OCI-LY1 (cell line): ENCODE measurements around the gene SLC4A11.

Experiments
- H2AFZ ChIP-seq: fragments of 200-600 bp; sonication (generic), shearing (Covaris generic); 2 replicates; pipeline ENCODE4 v1.6.0; 2014; ENCODE audit warnings: antibody characterized with exemption, mild to moderate bottlenecking, low read length
- H3F3A ChIP-seq: fragments of 200-600 bp; sonication (generic), shearing (Covaris generic); 2 replicates; pipeline ENCODE4 v1.6.0; 2014; ENCODE audit warnings: mild to moderate bottlenecking, antibody characterized with exemption, low read length, moderate library complexity; ENCODE audit not compliant: insufficient read depth
- H3K27ac ChIP-seq: fragments of 200-600 bp; sonication (generic); 2 replicates; pipeline ENCODE4 v1.5.1; 2014; ENCODE audit warnings: low read length, mixed run types, mild to moderate bottlenecking, low read depth; ENCODE audit not compliant: poor library complexity, severe bottlenecking
- H3K27me3 ChIP-seq: fragments of 200-600 bp; sonication (generic); 2 replicates; pipeline ENCODE4 v1.6.0; 2014; ENCODE audit warnings: antibody characterized with exemption, mild to moderate bottlenecking, low read length, moderate library complexity; ENCODE audit not compliant: insufficient read depth
- H3K36me3 ChIP-seq: fragments of 200-600 bp; sonication (generic); 2 replicates; pipeline ENCODE4 v1.6.1; 2014; ENCODE audit warnings: mild to moderate bottlenecking, antibody characterized with exemption, low read length, moderate library complexity, mixed read lengths; ENCODE audit not compliant: insufficient read depth
- H3K4me1 ChIP-seq: fragments of 200-600 bp; sonication (generic); 2 replicates; pipeline ENCODE4 v1.5.1; 2014; ENCODE audit warnings: mild to moderate bottlenecking, low read length, moderate library complexity; ENCODE audit not compliant: insufficient read depth, severe bottlenecking
- H3K4me2 ChIP-seq: fragments of 200-600 bp; sonication (generic), shearing (Covaris generic); 2 replicates; pipeline ENCODE4 v1.6.1; 2014; ENCODE audit warnings: low read length
- H3K4me3 ChIP-seq: fragments of 200-600 bp; sonication (generic); 2 replicates; pipeline ENCODE4 v1.5.1; 2014; ENCODE audit warnings: low read length, low read depth, mild to moderate bottlenecking, mixed read lengths; ENCODE audit not compliant: poor library complexity, severe bottlenecking
- H3K79me2 ChIP-seq: fragments of 200-600 bp; shearing (Covaris generic); 2 replicates; pipeline ENCODE4 v1.6.1; 2016; ENCODE audit warnings: mixed run types, low read length, mixed read lengths; ENCODE audit not compliant: insufficient read depth
- H3K9ac ChIP-seq: fragments of 200-600 bp; sonication (generic), shearing (Covaris generic); 2 replicates; pipeline ENCODE4 v1.6.1; 2014; ENCODE audit warnings: mild to moderate bottlenecking, low read length, mixed read lengths
- H3K9me2 ChIP-seq: fragments of 200-600 bp; sonication (generic), shearing (Covaris generic); 2 replicates; pipeline ENCODE4 v1.6.1; 2014; ENCODE audit warnings: low read depth, mild to moderate bottlenecking, low read length, mixed read lengths
- H3K9me3 ChIP-seq: fragments of 200-600 bp; shearing (Covaris generic); 2 replicates; pipeline ENCODE4 v1.6.1; 2014; ENCODE audit warnings: low read length, mixed read lengths
- H4K20me1 ChIP-seq: fragments of 200-600 bp; sonication (generic), shearing (Covaris generic); 2 replicates; pipeline ENCODE4 v1.6.0; 2016; ENCODE audit warnings: mild to moderate bottlenecking, low read length; ENCODE audit not compliant: insufficient read depth
- EZH2 ChIP-seq: fragments of 200-600 bp; sonication (generic), shearing (Covaris generic); IDR thresholded peaks from 2 replicates; pipeline ENCODE4 v1.8.0; 2017; ENCODE audit warnings: borderline replicate concordance, mixed run types, mild to moderate bottlenecking, antibody characterized with exemption, low read length, moderate library complexity, mixed read lengths
- TF ChIP-seq, protein P1 (sequence below): fragments of 200-600 bp; sonication (generic), shearing (Covaris generic); IDR thresholded peaks from 2 replicates; pipeline ENCODE4 v1.5.1; 2017; ENCODE audit warnings: mild to moderate bottlenecking, antibody characterized with exemption, low read length, moderate library complexity, mixed read lengths

SLC4A11 gene

GRCh38 chr20:3226864-3227263 is 12.1 kb downstream of the SLC4A11 start:
- Histone ChIP-seq H2AFZ (no peak overlapping the region), H3K4me1 (peaks cover 15% of the 10 kb centered on the region), H3K9ac (no peak overlapping the region), H3K79me2 (no peaks in the 10 kb centered on the region), H3K27me3 (no peaks in the 10 kb centered on the region), H3K4me2 (no peak overlapping the region), H3K4me3 (no peak overlapping the region), H3K36me3 (peaks cover 31% of the 10 kb centered on the region), H3K27ac (no peak overlapping the region), H3F3A (no peaks in the 10 kb centered on the region), H3K9me3 (no peaks in the 10 kb centered on the region), H3K9me2 (no peaks in the 10 kb centered on the region), H4K20me1 (no peaks in the 10 kb centered on the region)
- TF ChIP-seq, protein P1, sequence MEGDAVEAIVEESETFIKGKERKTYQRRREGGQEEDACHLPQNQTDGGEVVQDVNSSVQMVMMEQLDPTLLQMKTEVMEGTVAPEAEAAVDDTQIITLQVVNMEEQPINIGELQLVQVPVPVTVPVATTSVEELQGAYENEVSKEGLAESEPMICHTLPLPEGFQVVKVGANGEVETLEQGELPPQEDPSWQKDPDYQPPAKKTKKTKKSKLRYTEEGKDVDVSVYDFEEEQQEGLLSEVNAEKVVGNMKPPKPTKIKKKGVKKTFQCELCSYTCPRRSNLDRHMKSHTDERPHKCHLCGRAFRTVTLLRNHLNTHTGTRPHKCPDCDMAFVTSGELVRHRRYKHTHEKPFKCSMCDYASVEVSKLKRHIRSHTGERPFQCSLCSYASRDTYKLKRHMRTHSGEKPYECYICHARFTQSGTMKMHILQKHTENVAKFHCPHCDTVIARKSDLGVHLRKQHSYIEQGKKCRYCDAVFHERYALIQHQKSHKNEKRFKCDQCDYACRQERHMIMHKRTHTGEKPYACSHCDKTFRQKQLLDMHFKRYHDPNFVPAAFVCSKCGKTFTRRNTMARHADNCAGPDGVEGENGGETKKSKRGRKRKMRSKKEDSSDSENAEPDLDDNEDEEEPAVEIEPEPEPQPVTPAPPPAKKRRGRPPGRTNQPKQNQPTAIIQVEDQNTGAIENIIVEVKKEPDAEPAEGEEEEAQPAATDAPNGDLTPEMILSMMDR = no peak
- no peak for TF ChIP-seq EZH2

DNA sequence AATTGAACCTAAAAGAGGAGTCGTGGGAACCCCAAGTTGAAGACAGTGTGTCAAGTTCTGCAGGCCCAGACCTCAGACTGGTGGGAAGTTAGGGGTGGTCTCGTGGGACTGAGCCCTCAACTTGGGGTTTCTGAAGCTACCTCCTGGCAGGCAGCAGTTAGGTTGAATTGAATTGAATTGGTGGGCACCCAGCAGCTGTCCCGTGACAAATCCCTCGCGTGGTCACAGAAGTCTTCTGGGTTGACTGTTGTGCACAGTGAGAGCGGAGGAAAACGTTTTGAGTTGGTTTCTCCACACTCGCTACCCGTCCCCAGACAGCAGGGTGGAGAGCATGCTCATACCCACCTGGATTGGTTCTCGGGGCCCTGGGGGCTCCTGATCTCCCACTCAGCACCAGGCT is 12.9 kb downstream of the SLC4A11 start:
- Histone ChIP-seq H3F3A (no peaks in the 10 kb centered on the region), H3K9me2 (no peaks in the 10 kb centered on the region), H3K4me3 (no peak overlapping the region), H4K20me1 (no peaks in the 10 kb centered on the region), H3K9me3 (no peaks in the 10 kb centered on the region), H3K27me3 (no peaks in the 10 kb centered on the region), H3K36me3 (peaks cover 38% of the 10 kb centered on the region), H3K27ac (no peak overlapping the region), H3K4me2 (no peak overlapping the region), H3K79me2 (no peaks in the 10 kb centered on the region), H3K4me1 (peaks cover 15% of the 10 kb centered on the region), H3K9ac (no peak overlapping the region), H2AFZ (no peak overlapping the region)
- TF ChIP-seq, protein P1 = no peak
- no peak for TF ChIP-seq EZH2

DNA sequence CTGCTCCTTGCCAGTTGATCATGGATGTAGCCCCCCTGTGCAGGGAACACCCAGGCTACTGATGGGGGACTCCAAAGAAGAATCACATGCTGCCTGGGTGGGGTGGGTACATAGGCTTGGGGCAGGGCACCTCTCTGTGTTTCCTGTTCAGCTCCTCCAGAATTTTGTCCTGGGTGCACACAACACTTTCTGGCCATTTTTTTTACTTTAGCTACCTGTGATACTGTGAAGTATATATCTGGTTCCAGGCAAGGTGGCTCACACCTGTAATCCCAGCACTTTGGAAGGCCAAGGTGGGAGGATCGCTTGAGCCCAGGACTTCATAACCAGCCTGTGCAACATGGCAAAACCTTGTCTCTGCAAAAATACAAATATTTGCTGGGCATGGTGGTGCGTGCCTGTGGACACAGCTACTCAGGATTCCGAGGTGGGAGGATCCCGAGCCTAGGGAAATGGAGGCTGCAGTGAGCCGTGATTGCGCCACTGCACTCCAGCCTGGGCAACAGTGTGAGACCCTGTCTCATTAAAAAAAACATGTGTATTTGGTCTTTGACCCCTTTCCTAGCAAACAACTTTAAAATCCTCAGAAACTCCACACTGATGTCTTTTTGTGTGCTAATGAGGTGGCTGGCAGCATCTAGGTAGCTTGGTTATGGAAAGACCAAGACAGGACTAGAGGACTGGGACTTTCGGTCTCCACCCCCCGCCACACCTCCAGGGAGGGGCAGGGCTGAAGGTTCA is 14.1 kb downstream of the SLC4A11 start:
- Histone ChIP-seq H3K4me3 (no peak overlapping the region), H3K36me3 (peaks cover 49% of the 10 kb centered on the region), H3K4me1 (peaks cover 15% of the 10 kb centered on the region), H3K79me2 (no peaks in the 10 kb centered on the region), H3K27me3 (no peaks in the 10 kb centered on the region), H4K20me1 (no peaks in the 10 kb centered on the region), H3F3A (no peaks in the 10 kb centered on the region), H3K9ac (no peak overlapping the region), H3K27ac (no peak overlapping the region), H3K9me2 (no peaks in the 10 kb centered on the region), H3K9me3 (no peaks in the 10 kb centered on the region), H3K4me2 (no peak overlapping the region), H2AFZ (no peak overlapping the region)
- TF ChIP-seq, protein P1 = no peak
- TF ChIP-seq EZH2 = no peak
